GM18498 (cell line): ENCODE data around the gene ETV6.
"Not testable (repeated sequence)": the region's sequence is repeated elsewhere in the genome, so short reads cannot be mapped to it uniquely, and the experiment has no call there.

Experiments
- ATAC-seq: cut with Tn5 transposase; IDR thresholded peaks from one replicate; pipeline ENCODE4 v1.9.1; 2021; ENCODE audit warnings: mild to moderate bottlenecking, moderate library complexity; ENCODE audit not compliant: unreplicated experiment

ETV6 gene

DNA sequence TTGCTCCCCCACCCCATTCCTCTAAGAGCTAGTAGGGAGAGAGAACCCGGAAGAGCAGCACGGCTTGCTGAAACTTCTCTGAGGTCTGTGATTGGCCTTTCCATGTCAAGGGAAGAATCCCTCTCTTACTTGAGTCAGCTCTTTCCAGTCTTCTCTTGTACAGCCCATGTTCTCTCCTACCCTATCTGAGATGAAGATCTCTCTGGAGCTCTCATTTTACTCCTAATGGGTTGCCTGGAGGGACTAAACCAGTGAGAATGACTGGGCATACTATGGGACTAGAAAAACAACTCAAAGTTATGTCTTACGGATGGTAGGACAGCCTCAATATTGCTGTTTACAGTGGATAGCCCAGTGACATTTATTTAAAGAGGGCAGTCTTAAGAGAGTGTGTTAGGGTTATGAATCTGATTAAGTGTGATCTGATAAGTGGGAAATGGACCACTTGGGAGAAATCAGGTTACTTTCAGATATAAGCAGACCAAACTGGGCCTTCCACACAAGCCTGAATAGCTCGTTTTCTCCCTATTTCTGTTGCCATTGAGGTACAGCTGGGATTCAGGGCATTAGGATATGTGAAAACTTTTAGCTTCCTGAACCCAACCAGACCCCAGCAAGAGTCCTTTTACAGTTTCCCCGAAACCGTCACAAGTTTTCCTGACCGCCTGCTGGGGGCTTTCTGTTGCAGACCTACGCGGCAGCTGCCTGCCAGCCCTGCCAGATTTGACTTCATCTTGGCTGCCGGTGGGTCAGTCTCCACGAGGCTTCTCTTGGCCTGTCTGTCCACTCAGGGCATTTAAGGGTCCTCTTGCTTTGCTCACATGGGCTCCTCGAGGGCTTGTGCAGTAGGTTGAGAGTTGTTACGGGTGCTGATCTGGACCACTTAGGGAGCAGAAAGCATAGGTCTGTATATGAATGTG, 16.9 kb downstream of the ETV6 start:
- no peak for ATAC-seq

DNA sequence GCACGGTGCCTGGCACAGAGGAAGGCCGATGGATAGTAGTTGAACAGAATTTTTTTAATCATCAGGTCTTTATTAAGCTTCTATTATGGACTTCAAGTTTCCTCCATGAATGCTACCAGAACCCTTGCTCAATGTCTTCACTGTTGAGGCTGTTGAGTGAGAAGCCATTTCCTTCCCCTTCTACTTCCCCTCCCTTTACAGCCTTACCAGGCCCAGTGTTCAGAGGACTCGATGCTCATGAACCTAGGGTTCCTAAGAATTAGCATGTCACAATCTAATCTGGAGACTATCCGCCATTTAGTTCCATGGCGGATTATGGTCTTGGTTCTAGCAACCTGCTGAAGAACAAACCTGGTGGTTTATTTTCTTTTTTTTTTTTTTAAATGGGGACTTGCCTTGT, 17.7 kb downstream of the ETV6 start:
- ATAC-seq = no peak

DNA sequence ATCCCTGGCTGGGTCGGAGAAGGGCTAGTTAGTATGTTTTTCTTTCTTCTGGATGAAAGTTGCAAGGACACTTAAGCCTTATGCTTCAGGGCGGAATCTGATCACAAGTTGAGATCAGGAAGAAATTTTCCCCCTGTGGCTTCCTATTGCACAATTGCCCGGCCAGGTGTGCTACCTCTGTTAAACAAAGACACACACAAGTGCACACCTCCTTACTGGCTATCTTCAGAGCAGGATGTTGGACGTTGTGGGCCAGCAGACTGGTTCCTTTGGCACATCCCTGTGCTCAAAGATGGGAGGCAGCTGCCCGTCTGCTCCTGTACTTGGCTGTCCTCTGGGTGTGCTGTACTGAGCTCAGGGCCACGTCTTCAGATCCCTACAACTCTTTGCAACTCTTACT, 19.1 kb downstream of the ETV6 start:
- ATAC-seq = no peak

DNA sequence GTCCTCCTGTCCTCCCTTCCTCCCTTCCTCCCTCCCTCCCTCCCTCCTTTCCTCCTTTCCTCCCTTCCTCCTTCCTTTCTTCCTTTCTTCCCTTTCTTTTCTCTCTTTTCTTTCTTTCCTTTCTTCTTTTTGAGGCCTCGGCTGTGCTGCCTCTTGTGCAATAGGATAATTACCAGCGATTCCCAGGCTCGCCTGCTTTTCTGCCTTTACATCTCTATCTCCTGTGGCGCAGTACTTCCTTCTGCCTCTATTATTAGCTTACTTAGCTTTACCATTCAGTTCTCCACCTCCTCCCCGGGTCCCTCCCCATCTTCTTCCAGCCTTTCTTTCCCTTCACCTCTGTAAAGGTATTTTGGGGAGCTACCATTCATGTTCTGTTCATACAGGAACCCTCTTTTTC, 19.9 kb downstream of the ETV6 start:
- ATAC-seq = no peak

DNA sequence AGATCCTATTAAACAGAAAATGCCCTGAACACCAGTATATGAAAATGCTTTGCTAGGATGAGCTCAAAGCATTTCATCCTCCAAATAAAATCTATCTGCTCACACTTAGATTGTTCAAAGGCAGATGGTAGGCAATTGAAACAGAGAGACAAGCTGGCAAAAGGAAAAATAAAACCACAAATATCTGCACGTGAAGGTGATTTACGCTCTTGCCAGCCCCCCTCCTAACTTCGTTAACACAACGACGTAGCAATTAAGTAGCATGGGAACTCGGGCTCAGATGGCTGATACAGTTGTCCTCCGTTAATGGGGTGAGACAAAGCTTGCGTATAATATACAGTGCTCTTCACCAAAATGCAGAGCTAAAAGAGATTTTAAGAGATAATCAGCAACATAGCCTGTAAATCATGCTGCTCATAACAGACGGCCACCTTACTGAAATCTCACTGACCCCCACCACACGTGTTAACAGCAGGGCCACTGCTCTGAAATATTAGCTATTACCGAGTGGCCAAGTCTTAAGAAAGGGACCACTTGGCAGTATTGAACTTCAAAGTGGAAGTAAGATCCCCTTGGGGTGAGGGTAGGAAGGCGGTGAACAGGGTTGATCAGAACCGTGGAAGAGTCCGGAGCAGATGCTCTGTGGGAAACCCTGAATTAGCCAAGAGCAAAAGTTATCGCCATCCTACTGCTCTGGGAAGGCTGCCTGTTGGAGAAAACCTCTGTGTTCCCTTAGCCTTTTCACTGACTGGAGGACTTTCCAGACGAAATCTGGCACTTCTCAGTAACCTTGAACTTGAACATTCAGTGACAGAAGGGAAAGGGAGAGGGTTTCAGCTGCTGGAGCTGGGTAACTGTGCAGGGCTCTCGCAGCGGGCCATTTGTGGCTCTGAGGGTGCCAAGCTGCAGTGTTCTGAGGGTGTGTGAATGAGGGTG, 23.1 kb downstream of the ETV6 start:
- ATAC-seq = no peak

DNA sequence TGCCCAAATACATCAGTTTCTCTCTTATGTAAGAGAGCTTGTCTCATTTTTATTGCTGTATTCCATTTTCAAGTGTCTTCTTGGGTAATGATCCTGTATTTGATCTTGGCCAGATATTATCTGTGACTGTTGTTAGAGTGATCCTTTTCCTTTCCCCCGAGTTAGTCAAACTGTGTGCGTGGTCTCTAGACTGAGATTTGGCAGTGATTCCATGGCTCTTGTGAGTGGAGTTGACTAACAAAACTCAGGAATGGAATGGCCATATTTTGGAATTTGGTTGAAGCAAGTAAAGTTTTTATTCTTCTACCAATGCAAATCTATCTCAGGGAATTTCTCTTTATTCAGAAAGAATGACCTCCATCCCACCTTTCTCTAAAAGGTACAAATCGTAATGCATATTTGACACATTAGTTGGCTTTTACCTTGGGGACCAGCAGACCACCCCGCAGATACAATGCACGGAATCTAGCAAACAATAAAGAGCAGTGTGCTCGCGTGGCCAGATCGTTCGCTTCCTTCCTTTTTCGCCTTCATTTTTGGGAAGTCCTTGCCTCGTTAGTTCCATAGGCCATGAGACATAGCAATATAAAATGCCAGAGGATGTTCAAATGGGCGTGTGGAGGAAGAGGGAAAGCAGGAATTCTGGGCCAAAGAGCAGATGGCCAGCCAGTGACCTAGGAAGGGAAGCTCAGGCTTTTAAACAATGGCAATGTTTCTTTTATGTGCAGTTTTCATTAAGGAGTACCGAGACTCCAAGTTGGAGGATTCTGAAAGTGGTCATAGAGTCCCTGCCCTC, 24.4 kb downstream of the ETV6 start:
- ATAC-seq = no peak

DNA sequence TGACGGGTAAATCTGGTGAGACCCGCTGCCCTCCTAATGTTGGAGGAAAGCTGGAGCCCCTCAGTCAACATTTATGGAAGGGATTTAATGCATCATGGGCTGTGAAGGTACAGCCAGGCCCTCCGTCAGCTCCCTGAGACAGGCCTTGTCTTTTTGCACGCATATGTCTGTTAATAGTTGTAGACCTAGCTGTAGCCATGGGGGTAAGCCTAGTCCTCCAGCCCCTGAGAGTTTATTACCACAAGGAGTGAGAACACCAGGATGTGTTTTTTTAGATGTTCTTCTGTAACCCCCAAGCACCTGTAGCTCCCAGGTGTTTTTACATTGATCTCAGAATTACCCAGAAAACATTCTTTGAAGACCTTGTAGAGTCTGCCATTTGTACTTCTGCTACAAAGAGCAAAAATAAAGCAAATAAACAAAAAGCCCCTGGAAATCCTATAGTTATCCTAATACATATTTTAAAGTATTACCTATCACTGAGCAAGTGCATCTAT, 25.5 kb downstream of the ETV6 start:
- ATAC-seq = no peak

DNA sequence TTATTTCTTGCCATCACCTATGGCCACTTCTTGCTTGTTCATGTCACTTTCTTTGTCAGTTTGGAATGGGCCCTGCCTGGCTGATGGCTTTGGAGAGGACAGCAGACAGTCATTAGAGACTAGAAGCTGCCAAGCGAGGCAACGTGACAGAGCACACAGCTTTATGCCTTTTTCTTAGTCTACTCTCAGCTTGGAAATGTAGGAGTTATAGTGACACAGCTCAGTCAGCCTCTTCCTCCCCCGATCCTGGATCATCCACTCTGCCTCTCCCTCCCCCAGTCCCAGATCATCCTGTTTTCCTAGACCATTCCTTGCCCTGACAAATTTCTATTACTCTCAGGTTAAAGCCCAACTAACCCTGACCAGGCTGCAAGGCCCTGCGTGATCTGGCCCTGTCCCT, 26.6 kb downstream of the ETV6 start:
- no peak for ATAC-seq

DNA sequence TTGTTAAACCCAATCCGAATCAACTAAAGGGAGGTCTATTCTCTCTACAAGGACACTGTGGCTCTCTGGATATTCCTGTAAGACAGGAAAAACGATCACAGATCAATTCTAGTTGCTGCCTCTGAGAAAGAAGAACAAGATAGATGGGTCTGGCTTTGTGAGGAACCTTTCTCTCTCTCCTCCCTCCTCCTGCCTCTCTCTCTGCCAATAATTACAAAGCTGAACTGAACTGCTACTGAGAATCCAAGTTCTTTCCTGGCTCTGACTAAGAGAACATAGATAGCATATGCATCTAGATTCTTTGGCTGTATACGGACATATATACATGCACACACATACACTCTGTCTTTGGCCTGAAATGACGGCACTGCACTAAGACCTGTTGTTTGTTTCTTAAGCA, 27.6 kb downstream of the ETV6 start:
- no peak for ATAC-seq

DNA sequence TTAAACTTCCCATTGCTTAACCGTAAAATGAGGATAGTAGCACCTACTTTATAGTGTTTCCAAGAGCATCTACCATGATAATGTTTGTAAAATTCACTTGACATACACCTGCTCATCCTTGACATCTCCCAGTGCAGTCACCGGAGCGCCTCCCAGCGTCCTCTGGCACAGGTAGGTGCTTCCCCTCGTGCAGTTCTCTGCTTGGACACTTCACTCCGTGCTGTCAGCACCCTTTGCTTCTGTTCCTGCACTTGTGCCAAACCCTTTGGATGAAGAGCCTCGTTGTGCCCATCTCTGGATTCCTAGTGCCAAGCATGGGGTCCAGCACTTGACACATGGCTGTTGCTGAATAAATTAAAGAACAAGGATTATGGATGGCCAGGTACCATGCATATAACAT, 28.3 kb downstream of the ETV6 start:
- ATAC-seq = no peak

DNA sequence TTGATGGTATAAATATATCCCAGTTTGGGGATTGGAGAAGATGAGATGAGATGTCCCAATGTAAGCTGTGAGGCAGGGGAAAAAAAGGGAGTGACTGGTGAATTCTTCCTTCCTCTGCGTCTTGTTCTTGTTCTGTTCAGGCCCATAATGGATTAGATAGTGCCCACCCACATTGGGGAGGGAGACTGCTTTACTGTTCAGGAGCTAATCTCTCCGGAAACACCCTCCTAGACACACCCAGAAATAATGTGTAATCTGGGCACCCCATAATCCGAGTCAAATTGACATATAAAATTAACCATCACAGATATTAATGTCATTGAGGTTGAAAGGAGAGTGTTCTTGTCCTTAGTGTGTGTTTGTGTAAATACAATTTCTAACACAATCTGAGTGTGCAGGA, 29.3 kb downstream of the ETV6 start:
- no peak for ATAC-seq

DNA sequence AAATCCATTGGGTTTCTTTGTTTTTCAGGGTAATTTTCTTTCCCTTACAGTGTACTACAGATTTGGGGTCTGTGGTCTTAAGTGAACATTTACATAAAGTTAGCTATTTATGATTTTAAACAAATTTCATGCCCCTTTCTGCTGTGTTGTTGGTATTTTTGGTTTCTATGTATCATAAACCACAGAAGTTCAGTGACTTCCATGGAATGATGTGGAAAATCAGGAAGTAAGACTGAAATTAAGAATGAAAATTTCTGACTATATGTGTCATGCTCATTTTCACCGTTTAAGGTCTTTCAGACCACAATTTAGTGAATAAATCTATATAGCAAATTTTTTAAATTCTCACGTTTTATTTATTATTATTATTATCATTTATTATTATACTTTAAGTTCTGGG, 31.7 kb downstream of the ETV6 start:
- ATAC-seq = no peak

DNA sequence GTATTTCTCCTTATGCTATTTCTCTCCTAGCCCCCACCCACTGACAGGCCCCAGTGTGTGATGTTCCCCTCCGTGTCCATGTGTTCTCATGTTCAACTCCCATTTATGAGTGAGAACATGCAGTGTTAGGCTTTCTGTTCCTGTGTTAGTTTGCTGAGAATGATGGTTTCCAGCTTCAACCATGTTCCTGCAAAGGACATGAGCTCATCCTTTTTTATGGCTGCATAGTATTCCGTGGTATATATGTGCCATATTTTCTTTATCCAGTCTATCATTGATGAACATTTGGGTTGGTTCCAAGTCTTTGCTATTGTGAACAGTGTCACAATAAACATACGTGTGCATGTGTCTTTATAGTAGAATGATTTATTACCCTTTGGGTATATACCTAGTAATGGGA, 32.2 kb downstream of the ETV6 start:
- ATAC-seq = not testable (repeated sequence)

DNA sequence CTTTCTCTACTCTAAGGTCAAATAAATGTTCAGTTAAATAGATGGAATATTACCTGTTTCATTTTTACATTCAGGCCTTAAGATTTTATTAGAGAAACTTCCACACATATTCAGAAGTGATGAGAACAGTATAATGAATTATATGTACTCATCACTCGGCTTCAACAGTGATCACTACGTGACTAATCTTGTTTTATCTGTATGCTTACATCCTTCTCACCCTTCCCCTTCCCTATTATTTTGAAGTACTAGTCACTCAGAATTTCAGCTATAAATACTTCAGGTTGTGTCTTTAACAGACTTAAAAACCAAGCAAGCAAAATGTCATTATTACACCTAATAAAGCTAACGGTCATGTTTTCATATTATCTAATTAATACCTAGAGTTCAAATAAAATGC, 34.9 kb downstream of the ETV6 start:
- no peak for ATAC-seq

DNA sequence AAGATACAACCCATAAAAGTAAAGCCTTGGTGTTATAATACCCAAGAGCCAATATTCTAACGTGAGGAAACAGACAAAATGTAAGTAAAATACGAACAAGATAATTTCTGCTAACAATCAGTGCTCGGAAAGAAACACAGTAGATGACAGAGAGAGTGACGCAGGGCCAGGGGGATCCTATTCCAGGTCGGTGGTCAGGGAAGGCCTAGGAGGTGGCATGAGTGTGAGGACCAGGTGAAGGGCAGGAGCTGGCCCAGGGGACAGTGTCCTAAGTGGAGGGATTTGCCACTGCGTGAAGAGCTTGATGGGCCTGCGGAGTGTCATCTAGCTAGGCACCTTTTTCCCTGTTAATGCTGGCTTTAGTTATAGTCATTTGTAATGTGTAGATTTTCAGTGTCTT, 35.3 kb downstream of the ETV6 start:
- ATAC-seq = no peak

DNA sequence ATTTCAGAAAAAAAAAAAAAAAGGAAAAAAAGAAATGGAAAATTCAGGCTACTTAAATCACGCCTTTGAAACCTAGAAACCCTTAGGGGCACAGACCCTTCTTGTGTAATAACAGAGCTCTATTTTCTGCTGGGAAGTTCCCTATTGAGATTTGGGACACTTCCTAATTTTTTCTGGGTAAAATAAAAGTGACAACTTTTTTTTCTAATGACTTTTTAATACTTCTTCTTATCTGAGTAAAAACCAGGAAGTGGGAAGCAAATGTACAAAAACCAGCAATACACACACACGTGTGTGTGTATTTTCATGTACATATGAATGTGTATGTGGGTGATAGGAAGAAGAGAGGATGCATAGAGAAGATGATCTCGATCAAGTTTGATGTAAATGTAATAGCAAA, 35.8 kb downstream of the ETV6 start:
- no peak for ATAC-seq

DNA sequence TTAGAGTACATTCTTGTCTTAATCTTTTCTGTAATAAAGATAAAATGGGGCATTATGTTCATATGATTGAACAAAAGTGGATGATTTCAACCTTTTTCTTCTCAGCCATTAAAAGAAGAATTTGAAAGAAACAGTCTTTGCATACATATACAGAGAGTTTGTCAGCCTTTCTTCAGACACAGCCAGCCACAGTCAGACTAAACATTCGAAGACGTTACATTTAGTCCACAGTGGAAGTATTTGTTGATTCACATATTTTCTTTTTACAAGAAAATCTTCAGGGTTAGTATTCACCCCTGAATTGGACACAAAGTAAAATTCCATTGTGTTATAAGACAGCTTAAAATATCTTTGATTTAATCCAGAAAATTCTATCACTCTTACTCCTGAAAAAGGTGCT, 36.2 kb downstream of the ETV6 start:
- no peak for ATAC-seq

DNA sequence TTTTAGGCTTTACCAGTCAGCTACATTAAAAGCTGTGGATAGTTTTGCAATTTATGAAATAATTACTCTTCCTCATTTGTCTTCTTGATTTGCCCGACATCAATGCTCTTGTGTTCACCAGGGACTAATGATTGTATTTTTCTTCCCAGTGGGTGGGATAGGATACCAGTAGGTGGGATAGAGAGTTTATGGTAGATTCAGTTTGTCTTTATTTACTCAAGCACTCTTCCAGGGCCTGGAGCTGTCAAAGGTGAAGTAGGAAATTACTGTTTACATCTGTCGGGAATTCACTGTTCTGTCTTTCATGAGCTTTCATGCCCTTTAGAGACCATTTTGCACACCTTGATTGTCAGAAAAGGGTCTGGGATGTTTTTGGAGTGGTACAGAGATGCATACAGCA, 36.6 kb downstream of the ETV6 start:
- no peak for ATAC-seq

DNA sequence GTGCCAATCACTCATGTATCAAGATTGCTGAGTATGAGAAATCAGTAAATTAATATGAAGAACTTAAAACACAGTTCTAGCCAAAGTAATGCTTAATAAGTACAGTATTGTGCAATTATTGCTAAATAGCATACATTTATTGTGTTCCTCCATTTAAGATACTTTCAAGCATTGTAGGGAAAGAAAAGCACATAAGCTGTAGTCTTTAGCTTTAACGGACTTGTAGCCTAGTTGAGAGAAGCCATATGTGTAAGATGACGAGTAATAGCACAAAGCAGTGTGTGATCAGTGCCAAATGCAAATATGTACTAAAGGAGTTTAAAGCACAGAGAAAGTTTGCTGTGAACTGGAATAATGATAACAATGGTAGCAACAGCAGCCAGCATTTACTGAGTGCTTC, 38.1 kb downstream of the ETV6 start:
- ATAC-seq = no peak

DNA sequence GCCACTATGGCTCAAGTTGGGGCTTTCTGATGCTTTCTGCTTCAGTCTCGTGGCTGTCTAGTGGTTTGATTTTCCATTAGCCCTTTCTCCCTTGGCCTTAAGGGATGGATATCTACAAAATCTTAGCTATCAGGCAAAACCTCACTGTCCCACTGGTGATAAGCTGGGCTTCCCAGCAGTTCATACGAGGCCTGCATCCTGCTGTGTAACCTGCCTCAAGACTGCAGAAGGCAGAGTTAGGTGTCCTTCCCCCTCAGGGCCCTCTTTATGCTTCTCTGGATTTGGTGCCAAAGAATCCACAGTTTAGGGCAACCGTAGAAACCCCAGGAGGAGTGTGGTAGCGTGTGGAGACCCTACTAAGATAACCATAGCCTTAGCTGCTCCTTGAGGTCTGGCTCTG, 38.9 kb downstream of the ETV6 start:
- no peak for ATAC-seq

DNA sequence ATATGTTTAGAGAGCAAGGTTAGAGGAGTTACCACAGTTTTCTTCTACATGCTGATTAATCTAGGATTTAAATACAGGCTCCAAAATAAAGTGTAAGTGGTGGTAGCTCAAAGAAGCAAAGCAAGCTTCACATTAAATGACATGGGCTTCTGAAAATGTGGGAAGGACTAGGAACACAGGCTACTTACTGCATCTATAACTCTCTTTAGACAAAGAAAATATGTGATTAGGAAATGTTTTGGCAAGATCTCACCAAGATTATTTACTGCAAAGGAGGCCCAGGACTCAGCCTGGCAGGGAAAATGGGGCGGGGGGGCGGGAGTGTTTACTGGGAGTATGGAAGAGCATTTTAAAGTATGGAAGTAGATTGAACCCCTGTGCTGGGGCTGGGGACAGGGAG, 39.4 kb downstream of the ETV6 start:
- no peak for ATAC-seq
